Measurements from ENCODE around the gene RIPK3. TPM values are rescaled to one million over a fixed set of nuclear protein-coding genes. Genes with fewer than 3 reads are reported as not detected.

Gene RIPK3
- total RNA-seq, 2 experiments from 2014 or later = 26.9 to 28.6 TPM

GRCh38 chr14:24368562-24369252 lies 28.9 kb upstream of the RIPK3 start:
- no peak overlapping the region for H3K27ac Mint-ChIP-seq
- ChIA-PET CTCF (no interaction called here), POLR2A (no interaction called here)
- H3K4me1 Mint-ChIP-seq (ENCODE audit: low read depth) = peaks cover 31% of the 10 kb centered on the region
- DNase-seq = no peak
- peak; percentile 22 for ATAC-seq
- no peak overlapping the region for H3K4me3 Mint-ChIP-seq
- peaks cover 46% of the 10 kb centered on the region for H3K27me3 Mint-ChIP-seq (ENCODE audit: low read depth)
- no peaks in the 10 kb centered on the region for H3K36me3 Mint-ChIP-seq (ENCODE audit: low read depth)
- no peaks in the 10 kb centered on the region for H3K9me3 Mint-ChIP-seq (ENCODE audit: insufficient read depth)

- no peak overlapping the region for H3K27ac Mint-ChIP-seq
- POLR2A ChIA-PET = no interaction called here
- H3K27me3 Mint-ChIP-seq (ENCODE audit: low read depth) = peaks cover 46% of the 10 kb centered on the region
- peaks cover 31% of the 10 kb centered on the region for H3K4me1 Mint-ChIP-seq (ENCODE audit: low read depth)
- DNase-seq (no peak), ATAC-seq (no peak)
- no peaks in the 10 kb centered on the region for H3K9me3 Mint-ChIP-seq (ENCODE audit: insufficient read depth)
- H3K4me3 Mint-ChIP-seq = no peak overlapping the region
- H3K36me3 Mint-ChIP-seq (ENCODE audit: low read depth) = no peaks in the 10 kb centered on the region
- CTCF ChIA-PET = no interaction called here
Measured at GRCh38 chr14:24368212-24368561, 28.4 kb upstream of the RIPK3 start.

GRCh38 chr14:24367514-24368211 lies 27.9 kb upstream of the RIPK3 start, which contains the start of gene NFATC4:
TSS of gene NFATC4 (plus strand) at chr14:24368184. CDS start at chr14:24368341, 157 bp downstream.
- ATAC-seq (no peak), DNase-seq (no peak)
- peaks cover 46% of the 10 kb centered on the region for H3K27me3 Mint-ChIP-seq (ENCODE audit: low read depth)
- H3K36me3 Mint-ChIP-seq (ENCODE audit: low read depth) = no peaks in the 10 kb centered on the region
- ChIA-PET POLR2A (no interaction called here), CTCF (no interaction called here)
- H3K4me3 Mint-ChIP-seq = peak within 1 kb of the TSS; percentile 42
- no peaks in the 10 kb centered on the region for H3K9me3 Mint-ChIP-seq (ENCODE audit: insufficient read depth)
- no peak within 1 kb of the TSS for H3K27ac Mint-ChIP-seq
- H3K4me1 Mint-ChIP-seq (ENCODE audit: low read depth) = peaks cover 31% of the 10 kb centered on the region

GRCh38 chr14:24366721-24367513 lies 27.1 kb upstream of the RIPK3 start:
- peaks cover 50% of the 10 kb centered on the region for H3K27me3 Mint-ChIP-seq (ENCODE audit: low read depth)
- H3K27ac Mint-ChIP-seq = no peak overlapping the region
- no peaks in the 10 kb centered on the region for H3K9me3 Mint-ChIP-seq (ENCODE audit: insufficient read depth)
- ChIA-PET POLR2A (interaction anchor here (1.6 kb wide), 1 partner anchor 64 kb away, joined by 17 read pairs; the partner anchor contains the start of genes CBLN3 and KHNYN), CTCF (interaction anchor here (0.6 to 2.3 kb wide), 6 partner anchors 10 to 69 kb away, joined by 3 to 38 read pairs (median 7); partner anchors contain the start of gene KHNYN)
- DNase-seq = no peak
- peak; percentile 25 for ATAC-seq
- peaks cover 31% of the 10 kb centered on the region for H3K4me1 Mint-ChIP-seq (ENCODE audit: low read depth)
- peak overlapping the region; percentile 12 for H3K4me3 Mint-ChIP-seq
- H3K36me3 Mint-ChIP-seq (ENCODE audit: low read depth) = no peaks in the 10 kb centered on the region

- H3K4me1 Mint-ChIP-seq (ENCODE audit: low read depth) = peaks cover 31% of the 10 kb centered on the region
Measured at GRCh38 chr14:24366413-24366720, 26.6 kb upstream of the RIPK3 start.

GRCh38 chr14:24365600-24366412 lies 26.0 kb upstream of the RIPK3 start:
- ATAC-seq = peak; percentile 71
- H3K36me3 Mint-ChIP-seq (ENCODE audit: low read depth) = no peaks in the 10 kb centered on the region
- no peaks in the 10 kb centered on the region for H3K9me3 Mint-ChIP-seq (ENCODE audit: insufficient read depth)
- DNase-seq = peak; percentile 71
- peaks cover 53% of the 10 kb centered on the region for H3K27me3 Mint-ChIP-seq (ENCODE audit: low read depth)
- ChIA-PET CTCF (interaction anchor here (0.6 to 2.3 kb wide), 16 partner anchors 9 to 77 kb away, joined by 3 to 38 read pairs (median 4); partner anchors contain the start of genes KHNYN and RIPK3), POLR2A (interaction anchor here (1.6 kb wide), 1 partner anchor 65 kb away, joined by 17 read pairs; the partner anchor contains the start of genes CBLN3 and KHNYN)
- H3K4me1 Mint-ChIP-seq (ENCODE audit: low read depth) = peaks cover 31% of the 10 kb centered on the region
- peak overlapping the region; percentile 2 for H3K4me3 Mint-ChIP-seq
- H3K27ac Mint-ChIP-seq = no peak overlapping the region

More at GRCh38 chr14:24366413-24366720, 26.6 kb upstream of the RIPK3 start:
- ATAC-seq (no peak), DNase-seq (no peak)
- Mint-ChIP-seq H3K36me3 (ENCODE audit: low read depth) (no peaks in the 10 kb centered on the region), H3K9me3 (ENCODE audit: insufficient read depth) (no peaks in the 10 kb centered on the region), H3K4me3 (no peak overlapping the region), H3K27me3 (ENCODE audit: low read depth) (peaks cover 52% of the 10 kb centered on the region), H3K27ac (no peak overlapping the region)
- CTCF ChIA-PET = interaction anchor here (0.6 to 2.3 kb wide), 7 partner anchors 9 to 70 kb away, joined by 3 to 38 read pairs (median 6); partner anchors contain the start of gene KHNYN
- POLR2A ChIA-PET = interaction anchor here (1.6 kb wide), 1 partner anchor 64 kb away, joined by 17 read pairs; the partner anchor contains the start of genes CBLN3 and KHNYN

- H3K4me1 Mint-ChIP-seq (ENCODE audit: low read depth) = peaks cover 31% of the 10 kb centered on the region
- H3K36me3 Mint-ChIP-seq (ENCODE audit: low read depth) = no peaks in the 10 kb centered on the region
- ATAC-seq = no peak
- H3K9me3 Mint-ChIP-seq (ENCODE audit: insufficient read depth) = no peaks in the 10 kb centered on the region
- peaks cover 56% of the 10 kb centered on the region for H3K27me3 Mint-ChIP-seq (ENCODE audit: low read depth)
- ChIA-PET CTCF (interaction anchor here (0.6 to 2.3 kb wide), 14 partner anchors 8 to 78 kb away, joined by 3 to 38 read pairs (median 4); partner anchors contain the start of genes KHNYN and RIPK3), POLR2A (interaction anchor here (1.6 kb wide), 1 partner anchor 66 kb away, joined by 17 read pairs; the partner anchor contains the start of genes CBLN3 and KHNYN)
- DNase-seq = no peak
- no peak overlapping the region for H3K27ac Mint-ChIP-seq
- no peak overlapping the region for H3K4me3 Mint-ChIP-seq
Measured at GRCh38 chr14:24364841-24365240, 25.1 kb upstream of the RIPK3 start.

- POLR2A ChIA-PET = no interaction called here
Measured at GRCh38 chr14:24363401-24363800, 23.6 kb upstream of the RIPK3 start.

GRCh38 chr14:24362241-24362960 lies 22.6 kb upstream of the RIPK3 start:
- Mint-ChIP-seq H3K9me3 (ENCODE audit: insufficient read depth) (no peaks in the 10 kb centered on the region), H3K4me1 (ENCODE audit: low read depth) (peaks cover 20% of the 10 kb centered on the region), H3K27ac (no peak overlapping the region), H3K4me3 (no peak overlapping the region), H3K36me3 (ENCODE audit: low read depth) (no peaks in the 10 kb centered on the region), H3K27me3 (ENCODE audit: low read depth) (peaks cover 44% of the 10 kb centered on the region)
- ATAC-seq = no peak
- POLR2A ChIA-PET = interaction anchor here (0.7 kb wide), 1 partner anchor 68 kb away, joined by 3 read pairs; the partner anchor contains the start of gene KHNYN
- CTCF ChIA-PET = interaction anchor here (1.0 to 6.7 kb wide), 8 partner anchors 9 to 74 kb away, joined by 3 to 35 read pairs (median 4); no protein-coding TSS in a partner anchor
- no peak for DNase-seq

More at GRCh38 chr14:24363401-24363800, 23.6 kb upstream of the RIPK3 start:
- DNase-seq = no peak
- CTCF ChIA-PET = interaction anchor here (1.8 to 6.7 kb wide), 4 partner anchors 16 to 68 kb away, joined by 4 to 35 read pairs (median 7); no protein-coding TSS in a partner anchor
- ATAC-seq = no peak
- Mint-ChIP-seq H3K4me3 (no peak overlapping the region), H3K27ac (no peak overlapping the region), H3K4me1 (ENCODE audit: low read depth) (peaks cover 26% of the 10 kb centered on the region), H3K27me3 (ENCODE audit: low read depth) (peaks cover 54% of the 10 kb centered on the region), H3K36me3 (ENCODE audit: low read depth) (no peaks in the 10 kb centered on the region), H3K9me3 (ENCODE audit: insufficient read depth) (no peaks in the 10 kb centered on the region)

- Mint-ChIP-seq H3K27ac (no peak overlapping the region), H3K4me1 (ENCODE audit: low read depth) (peaks cover 13% of the 10 kb centered on the region), H3K36me3 (ENCODE audit: low read depth) (no peaks in the 10 kb centered on the region), H3K4me3 (no peak overlapping the region), H3K27me3 (ENCODE audit: low read depth) (peaks cover 37% of the 10 kb centered on the region), H3K9me3 (ENCODE audit: insufficient read depth) (no peaks in the 10 kb centered on the region)
- POLR2A ChIA-PET = interaction anchor here (0.7 kb wide), 1 partner anchor 69 kb away, joined by 3 read pairs; the partner anchor contains the start of gene KHNYN
- DNase-seq (no peak), ATAC-seq (no peak)
- CTCF ChIA-PET = interaction anchor here (1.5 to 6.7 kb wide), 5 partner anchors 10 to 70 kb away, joined by 3 to 35 read pairs (median 4); no protein-coding TSS in a partner anchor
Measured at GRCh38 chr14:24361326-24361725, 21.5 kb upstream of the RIPK3 start.
